ENCODE data around the gene FBXL16.

- TF ChIP-seq CTCF (IDR thresholded peaks at IDR 0.05; ENCODE audit: insufficient read depth, low read length) (no peak), REST (IDR thresholded peaks at IDR 0.05; ENCODE audit: insufficient replicate concordance, low read depth) (no peak), POLR2AphosphoS5 (IDR thresholded peaks at IDR 0.05; ENCODE audit: low read depth) (no peak)
Observed at GRCh38 chr16:707062-707538, 1.5 kb upstream of the FBXL16 start.

Data from HL-60 (cell line).